ENCODE data around the gene ADGRF3.

GRCh38 chr2:26382564-26382963 lies 36.0 kb upstream of the ADGRF3 start:
- TF ChIP-seq, protein P1, sequence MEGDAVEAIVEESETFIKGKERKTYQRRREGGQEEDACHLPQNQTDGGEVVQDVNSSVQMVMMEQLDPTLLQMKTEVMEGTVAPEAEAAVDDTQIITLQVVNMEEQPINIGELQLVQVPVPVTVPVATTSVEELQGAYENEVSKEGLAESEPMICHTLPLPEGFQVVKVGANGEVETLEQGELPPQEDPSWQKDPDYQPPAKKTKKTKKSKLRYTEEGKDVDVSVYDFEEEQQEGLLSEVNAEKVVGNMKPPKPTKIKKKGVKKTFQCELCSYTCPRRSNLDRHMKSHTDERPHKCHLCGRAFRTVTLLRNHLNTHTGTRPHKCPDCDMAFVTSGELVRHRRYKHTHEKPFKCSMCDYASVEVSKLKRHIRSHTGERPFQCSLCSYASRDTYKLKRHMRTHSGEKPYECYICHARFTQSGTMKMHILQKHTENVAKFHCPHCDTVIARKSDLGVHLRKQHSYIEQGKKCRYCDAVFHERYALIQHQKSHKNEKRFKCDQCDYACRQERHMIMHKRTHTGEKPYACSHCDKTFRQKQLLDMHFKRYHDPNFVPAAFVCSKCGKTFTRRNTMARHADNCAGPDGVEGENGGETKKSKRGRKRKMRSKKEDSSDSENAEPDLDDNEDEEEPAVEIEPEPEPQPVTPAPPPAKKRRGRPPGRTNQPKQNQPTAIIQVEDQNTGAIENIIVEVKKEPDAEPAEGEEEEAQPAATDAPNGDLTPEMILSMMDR (conservative IDR thresholded peaks at IDR 0.05 in 1 of 2, IDR thresholded peaks at IDR 0.05 in 1 of 2; ENCODE audit: extremely low read depth in 1 of 2, insufficient read depth in 1 of 2, low read depth in 1 of 2, low read length in 2 of 2): no peak
- TF ChIP-seq EZH2 (IDR thresholded peaks at IDR 0.05; ENCODE audit: borderline replicate concordance, low read length): no peak
